GM19239 (cell line): ENCODE data around the gene TRANK1.
"Not testable (repeated sequence)": the region's sequence is repeated elsewhere in the genome, so short reads cannot be mapped to it uniquely, and the experiment has no call there.

Experiments
- DNase-seq: peaks from one replicate; pipeline ENCODE4 v3.0.0; 2011; ENCODE audit warnings: low spot score; ENCODE audit not compliant: insufficient read length
- FAIRE-seq: peaks from 2 replicates; lab custom pipeline; 2011; peaks lifted over from hg19 to GRCh38; lab: Jason Lieb, UNC

TRANK1 gene

DNA sequence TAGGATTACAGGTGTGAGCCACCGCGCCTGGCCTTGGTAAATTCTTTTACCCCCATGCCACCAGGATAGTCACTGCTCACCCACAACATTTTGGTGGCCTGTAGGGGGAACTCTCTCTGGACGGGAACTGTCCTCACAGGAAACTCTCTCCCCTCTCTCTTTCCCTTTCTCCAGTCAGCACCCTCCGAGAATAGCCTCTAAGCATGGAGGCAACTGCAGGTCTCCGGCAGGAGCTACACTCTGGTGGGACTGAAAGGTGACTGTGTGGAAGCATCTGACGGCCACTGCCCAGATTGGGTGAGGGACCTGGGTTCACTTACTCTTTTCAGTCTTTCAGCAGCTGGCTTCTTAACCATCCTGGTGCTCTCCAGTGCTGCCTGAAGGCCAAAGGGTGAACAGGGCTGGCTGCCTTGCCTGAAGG is 21.3 kb downstream of the TRANK1 start:
- peak; percentile 18 for FAIRE-seq

DNA sequence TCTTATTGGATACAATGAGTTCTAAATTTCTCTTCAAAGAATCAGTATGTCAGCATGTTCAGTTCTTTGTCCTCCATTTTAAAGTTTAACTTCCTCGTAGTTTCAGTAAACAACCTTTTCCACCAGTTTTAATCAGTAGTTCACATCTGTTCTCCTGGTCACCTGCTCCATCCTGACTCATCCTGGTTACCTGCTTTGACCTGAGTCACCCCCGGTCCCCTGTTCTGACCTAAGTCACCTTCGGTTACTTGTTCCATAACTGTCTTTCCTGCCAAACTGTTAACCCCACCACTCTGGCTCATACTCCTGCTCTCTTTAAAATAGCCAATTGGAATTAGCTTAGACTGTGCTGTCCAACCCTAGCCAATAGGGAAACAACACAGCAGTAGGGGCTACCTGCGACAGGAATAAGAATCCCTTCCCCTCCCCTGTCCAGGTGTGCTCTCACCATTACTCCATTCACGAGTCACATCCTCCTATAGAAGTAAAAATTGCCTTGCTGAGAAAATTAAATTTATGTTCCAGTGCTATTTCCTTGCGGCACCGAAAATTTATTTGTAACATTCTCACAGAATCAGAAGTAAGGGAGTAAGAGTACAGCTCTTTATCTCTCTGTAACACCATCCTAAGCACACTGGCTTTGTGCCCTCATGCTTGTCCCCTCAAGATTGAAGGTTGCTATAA is 23.8 kb downstream of the TRANK1 start:
- DNase-seq (no peak), FAIRE-seq (no peak)

More for the DNA sequence above, 21.3 kb downstream of the TRANK1 start:
- DNase-seq: no peak

GRCh38 chr3:36919439-36920160 is 25.3 kb downstream of the TRANK1 start:
- FAIRE-seq: peak; percentile 14

GRCh38 chr3:36918050-36918449 is 26.8 kb downstream of the TRANK1 start:
- no peak for DNase-seq
- FAIRE-seq: peak; percentile 93

More at GRCh38 chr3:36919439-36920160, 25.3 kb downstream of the TRANK1 start:
- DNase-seq: no peak

GRCh38 chr3:36911990-36912804 is 32.7 kb downstream of the TRANK1 start:
- FAIRE-seq: peak; percentile 94
- DNase-seq: peak; percentile 67

DNA sequence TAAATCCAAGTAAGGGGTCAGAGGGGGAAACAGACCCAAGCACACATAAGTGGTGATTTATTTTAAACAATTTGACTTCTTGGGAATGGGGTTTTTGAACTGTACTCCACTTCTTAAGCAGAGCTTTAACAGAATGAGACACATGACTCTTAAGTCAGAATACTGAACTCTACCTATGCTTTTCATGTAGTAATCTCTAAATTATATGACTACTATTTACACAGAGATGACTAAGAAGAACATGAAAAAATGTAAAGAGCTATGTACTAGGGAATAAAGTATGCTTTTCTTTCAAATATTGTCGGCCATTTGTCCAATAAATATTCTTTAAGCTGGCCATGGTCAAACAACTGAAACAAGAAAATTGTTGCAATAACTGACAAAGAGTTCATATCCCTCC is 35.2 kb downstream of the TRANK1 start:
- no peak for DNase-seq
- no peak for FAIRE-seq

- FAIRE-seq (no peak), DNase-seq (no peak)
Observed at GRCh38 chr3:36909181-36909580, 35.7 kb downstream of the TRANK1 start.

GRCh38 chr3:36908647-36909180 is 36.1 kb downstream of the TRANK1 start:
- no peak for FAIRE-seq
- DNase-seq: no peak

- DNase-seq (no peak), FAIRE-seq (peak; percentile 93)
Observed at GRCh38 chr3:36907911-36908646, 36.8 kb downstream of the TRANK1 start.

DNA sequence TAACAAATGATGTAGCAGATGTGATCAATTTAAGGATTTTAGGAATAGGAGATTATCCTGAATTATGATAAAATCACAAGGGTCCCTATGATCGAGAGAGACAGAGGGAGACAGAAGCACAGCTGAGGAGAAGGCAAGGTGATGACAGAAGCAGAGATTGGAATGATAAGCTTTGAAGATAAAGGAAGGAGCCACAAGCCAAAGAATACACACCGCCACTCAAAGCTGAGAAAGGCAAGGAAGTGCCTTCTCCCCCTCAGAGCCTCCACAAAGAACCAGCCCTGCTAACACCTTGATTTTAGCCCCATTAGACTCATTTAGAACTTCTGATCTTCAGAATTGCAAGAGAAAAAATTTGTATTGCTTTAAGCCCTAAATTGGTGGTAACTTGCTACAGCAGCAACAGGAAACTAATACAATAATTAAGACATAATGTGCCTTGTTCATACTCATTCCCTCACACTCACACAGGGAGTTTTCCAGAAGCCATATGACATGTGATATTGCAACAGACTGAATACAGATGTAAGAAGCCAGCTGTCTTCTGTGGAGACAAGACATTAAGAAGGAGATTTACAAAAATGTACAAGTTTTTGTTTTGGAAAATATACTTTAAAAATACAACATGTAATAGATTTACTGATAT is 38.2 kb downstream of the TRANK1 start:
- DNase-seq (no peak), FAIRE-seq (no peak)

- DNase-seq: no peak
- no peak for FAIRE-seq
Observed at GRCh38 chr3:36905545-36905944, 39.3 kb downstream of the TRANK1 start.

DNA sequence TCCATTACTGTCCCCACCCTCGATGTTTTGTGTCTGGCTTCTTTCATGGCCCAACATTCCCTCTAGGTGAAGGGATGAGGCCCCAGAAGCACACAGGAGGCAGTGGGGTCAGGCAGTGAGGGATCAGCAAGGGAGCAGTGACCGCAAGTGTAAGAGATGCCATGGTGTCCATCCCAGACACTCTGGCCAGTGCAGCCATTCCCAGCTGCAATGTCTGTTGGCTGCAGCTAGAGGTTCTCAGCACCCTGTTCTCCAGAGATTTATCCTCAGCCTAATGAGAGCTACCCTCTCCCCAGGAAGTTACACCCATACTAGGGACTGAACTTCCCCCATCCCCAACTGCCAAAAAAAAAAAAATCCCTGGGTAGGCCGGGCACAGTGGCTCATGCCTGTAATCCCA is 40.2 kb downstream of the TRANK1 start:
- FAIRE-seq: no peak

DNA sequence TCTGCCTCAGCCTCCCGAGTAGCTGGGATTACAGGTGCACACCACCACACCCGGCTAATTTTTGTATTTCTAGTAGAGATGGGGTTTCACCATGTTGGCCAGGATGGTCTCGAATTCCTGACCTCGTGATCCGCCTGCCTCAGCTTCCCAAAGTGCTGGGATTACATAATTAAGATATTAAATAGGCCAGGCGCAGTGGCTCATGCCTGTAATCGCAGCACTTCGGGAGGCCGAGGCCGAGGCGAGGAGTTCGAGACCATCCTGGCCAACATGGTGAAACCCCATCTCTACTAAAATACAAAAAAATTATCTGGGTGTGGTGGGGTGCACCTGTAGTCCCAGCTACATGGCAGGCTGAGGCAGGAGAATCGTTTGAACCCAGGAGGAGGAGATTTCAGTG is 40.8 kb downstream of the TRANK1 start:
- FAIRE-seq, DNase-seq: not testable (repeated sequence)

More for the DNA sequence above, 40.2 kb downstream of the TRANK1 start:
- no peak for DNase-seq

DNA sequence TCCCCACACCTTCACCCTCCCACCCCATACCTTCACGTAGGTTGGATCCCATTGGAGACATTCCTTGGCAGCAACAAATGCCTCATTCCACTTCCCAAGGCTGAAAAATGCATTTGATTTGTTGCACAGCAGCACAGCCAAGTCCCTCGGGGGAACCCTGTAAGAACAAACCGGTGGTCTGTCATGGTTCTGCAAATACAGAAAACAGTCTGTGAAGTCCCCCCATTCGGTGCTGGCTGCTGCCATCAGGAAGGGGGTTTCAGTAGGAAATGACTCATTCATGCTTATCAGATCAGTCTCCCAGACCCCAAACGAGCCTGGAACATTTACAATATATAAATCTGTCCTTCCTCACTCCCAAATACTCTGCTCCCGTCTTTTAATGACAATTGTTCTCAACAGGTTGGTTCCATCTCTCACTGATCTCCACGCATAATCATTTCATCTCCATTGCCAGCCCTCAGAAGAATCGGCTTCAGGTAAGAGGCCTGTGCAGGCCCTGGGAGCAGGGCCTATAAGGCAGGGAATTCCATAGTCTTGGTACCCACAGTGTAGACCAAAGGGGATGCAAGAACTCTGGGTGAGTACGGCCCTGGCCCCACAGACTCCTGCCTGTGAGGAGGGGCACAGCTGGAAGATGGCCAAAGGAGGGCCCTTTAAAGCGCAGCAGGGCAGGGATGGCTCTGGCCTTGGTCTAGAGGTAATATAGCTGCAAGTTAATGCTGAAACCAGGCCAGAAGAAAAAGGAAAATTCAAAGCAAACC is 41.6 kb downstream of the TRANK1 start:
- peak; percentile 66 for FAIRE-seq
- DNase-seq: no peak

GRCh38 chr3:36901588-36901987 is 43.3 kb downstream of the TRANK1 start:
- no peak for DNase-seq
- FAIRE-seq: peak; percentile 58

DNA sequence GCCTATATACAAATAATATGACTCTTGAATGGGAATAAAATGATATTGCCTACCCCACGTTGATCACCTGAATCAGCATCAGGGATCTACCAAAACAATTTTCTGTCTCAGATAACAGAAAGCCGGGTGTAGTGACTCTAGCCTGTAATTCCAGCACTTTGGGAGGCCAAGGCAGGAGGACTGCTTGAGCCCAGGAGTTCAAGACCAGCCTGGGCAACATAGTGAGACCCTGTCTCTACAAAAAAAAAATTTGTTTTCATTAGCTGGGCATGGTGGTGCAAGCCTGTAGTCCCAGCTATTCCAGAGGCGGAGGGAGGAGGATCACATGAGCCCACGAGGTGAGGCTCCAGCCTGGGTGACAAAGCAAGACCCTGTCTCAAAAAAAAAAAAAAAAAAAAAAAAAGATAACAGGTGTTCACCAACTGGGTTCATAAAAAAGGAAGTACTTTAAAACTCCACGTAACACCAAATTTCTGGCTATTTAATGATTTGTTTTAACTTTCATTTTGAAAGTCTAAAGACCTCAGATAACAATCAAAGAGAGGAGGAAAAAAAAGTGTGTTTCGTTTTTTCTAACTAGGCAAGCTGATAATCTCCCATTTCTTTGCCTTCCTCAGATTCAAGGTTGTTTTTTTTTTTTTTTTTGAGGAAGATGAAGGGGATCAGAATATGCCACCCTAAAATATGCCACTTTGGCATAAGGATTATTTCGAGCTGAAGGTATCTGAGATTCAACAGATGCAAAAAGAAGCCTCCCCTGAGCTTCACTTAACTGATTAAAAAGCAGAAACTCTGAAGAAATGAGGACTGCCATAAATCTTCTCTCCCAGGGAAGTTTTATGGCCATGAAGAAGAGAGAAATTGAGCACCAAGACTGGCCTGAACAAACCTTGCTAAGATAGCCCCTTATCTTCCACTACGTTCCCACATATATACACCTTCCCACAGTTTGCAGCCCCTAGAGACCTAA is 44.1 kb downstream of the TRANK1 start:
- FAIRE-seq (peak; percentile 42), DNase-seq (no peak)
